Liver (tissue), 9 donors: ENCODE results near the gene TNN. TPM values are rescaled to one million over a fixed set of nuclear protein-coding genes. Genes with fewer than 3 reads are reported as not detected.

ENCODE experiments used
- DNase-seq: peaks from one replicate; pipeline ENCODE4 v3.0.0-alpha.2; 2017; ENCODE audit warnings: low spot score
- H3K27ac ChIP-seq, 2 donors: one replicate each; pipeline ENCODE4 v1.7.0; 2013; ENCODE audit warnings: inconsistent platforms in 2 of 2, low read length in 2 of 2, control low read depth in 1 of 2, low read depth in 1 of 2, mild to moderate bottlenecking in 1 of 2
- H3K27me3 ChIP-seq, 4 donors: one replicate each; pipeline versions ENCODE4 v1.6.1 to v1.7.0; 2013; ENCODE audit warnings: low read length in 3 of 4, inconsistent platforms in 1 of 4, mild to moderate bottlenecking in 1 of 4, moderate library complexity in 1 of 4; ENCODE audit not compliant: control insufficient read depth in 4 of 4, insufficient read depth in 4 of 4
- H3K36me3 ChIP-seq, 4 donors: one replicate each; pipeline versions ENCODE4 v1.6.1 to v1.7.0; 2013; ENCODE audit warnings: low read length in 3 of 4, mild to moderate bottlenecking in 3 of 4, low read depth in 1 of 4, moderate library complexity in 1 of 4; ENCODE audit not compliant: control insufficient read depth in 4 of 4, insufficient read depth in 3 of 4
- H3K4me1 ChIP-seq, 4 donors: one replicate each; pipeline versions ENCODE4 v1.6.1 to v1.7.0; 2013; ENCODE audit warnings: low read length in 3 of 4, mild to moderate bottlenecking in 3 of 4, moderate library complexity in 1 of 4; ENCODE audit not compliant: control insufficient read depth in 4 of 4, insufficient read depth in 4 of 4
- H3K4me3 ChIP-seq, 3 donors: one replicate each; pipeline versions ENCODE4 v1.6.1 to v1.7.0; 2013; ENCODE audit warnings: low read length in 3 of 3, control low read depth in 1 of 3, low read depth in 1 of 3, mild to moderate bottlenecking in 1 of 3
- H3K9ac ChIP-seq, 2 donors: one replicate each; pipeline ENCODE4 v1.7.0; 2013; ENCODE audit warnings: low read length in 2 of 2, mild to moderate bottlenecking in 2 of 2, moderate library complexity in 2 of 2, control low read depth in 1 of 2, low read depth in 1 of 2
- H3K9me3 ChIP-seq, 4 donors: one replicate each; pipeline versions ENCODE4 v1.6.1 to v1.7.0; 2013; ENCODE audit warnings: low read length in 3 of 4; ENCODE audit not compliant: control insufficient read depth in 4 of 4
- EGR1 ChIP-seq, 2 donors: IDR thresholded peaks; 2 replicates each; pipeline ENCODE4 v1.6.1; 2016 to 2018; ENCODE audit warnings: antibody characterized with exemption in 2 of 2, low read depth in 2 of 2
- FOXA1 ChIP-seq: IDR thresholded peaks from 2 replicates; pipeline ENCODE4 v1.6.1; 2016; ENCODE audit warnings: antibody characterized with exemption
- FOXA2 ChIP-seq: IDR thresholded peaks from 2 replicates; pipeline ENCODE4 v1.6.1; 2016; ENCODE audit warnings: antibody characterized with exemption
- GABPA ChIP-seq, 2 donors: IDR thresholded peaks in 1 of 2; conservative IDR thresholded peaks in 1 of 2; 2 replicates each; pipeline ENCODE4 v1.6.1; 2016; ENCODE audit warnings: antibody characterized with exemption in 2 of 2, mild to moderate bottlenecking in 1 of 2, moderate library complexity in 1 of 2
- HNF4A ChIP-seq, 2 donors: conservative IDR thresholded peaks; 2 replicates each; pipeline ENCODE4 v1.6.1; 2016; ENCODE audit warnings: antibody characterized with exemption in 2 of 2, mild to moderate bottlenecking in 2 of 2
- HNF4G ChIP-seq: IDR thresholded peaks from 2 replicates; pipeline ENCODE4 v1.6.1; 2016; ENCODE audit warnings: antibody characterized with exemption
- JUND ChIP-seq, 2 donors: IDR thresholded peaks; 2 replicates each; pipeline ENCODE4 v1.6.1; 2016; ENCODE audit warnings: antibody characterized with exemption in 2 of 2
- NR2F2 ChIP-seq: IDR thresholded peaks from 2 replicates; pipeline ENCODE4 v1.6.1; 2016; ENCODE audit warnings: antibody characterized with exemption
- RAD21 ChIP-seq, 2 donors: IDR thresholded peaks; 2 replicates each; pipeline ENCODE4 v1.6.1; 2016; ENCODE audit warnings: antibody characterized with exemption in 2 of 2, mild to moderate bottlenecking in 2 of 2
- RXRA ChIP-seq, 2 donors: IDR thresholded peaks; 2 replicates each; pipeline ENCODE4 v1.6.1; 2017 to 2018; ENCODE audit warnings: antibody characterized with exemption in 2 of 2, mild to moderate bottlenecking in 1 of 2
- TAF1 ChIP-seq: conservative IDR thresholded peaks from 2 replicates; pipeline ENCODE4 v1.6.1; 2016; ENCODE audit warnings: antibody characterized with exemption, mild to moderate bottlenecking
- YY1 ChIP-seq: IDR thresholded peaks from 2 replicates; pipeline ENCODE4 v1.6.1; 2016; ENCODE audit warnings: antibody characterized with exemption, mild to moderate bottlenecking
- WGBS: extraction: QIAGEN DNeasy Blood & Tissue Kit; methylation state at CpG from one replicate; pipeline ENCODE4 v1.1.7; 2013; 5-methylcytosine and 5-hydroxymethylcytosine counted together
- polyA plus RNA-seq, 2 donors: library from polyadenylated mRNA; stranded (reverse) in 1 of 2; unstranded in 1 of 2; fragments of 200-250 nt in 1 of 2; fragments of >200 nt in 1 of 2; fragmentation: Nextera tagmentation in 1 of 2; extraction: Ambion mirVana in 1 of 2; gene quantifications; one replicate each; pipeline versions ENCODE4 v1.2.1 to v1.2.3, GENCODE V29; 2013 to 2015
- total RNA-seq, 2 donors: library from RNA; depleted of rRNA; stranded (reverse); fragments of >200 nt; gene quantifications; one replicate each; pipeline ENCODE4 v1.2.3, GENCODE V29; 2014
- TF ChIP-seq, protein P1 (sequence below): IDR thresholded peaks from 2 replicates; pipeline ENCODE4 v1.6.1; 2016; ENCODE audit warnings: antibody characterized with exemption, mild to moderate bottlenecking
- TF ChIP-seq, protein P2 (sequence below): IDR thresholded peaks from 2 replicates; pipeline ENCODE4 v1.6.1; 2016; ENCODE audit warnings: antibody characterized with exemption
- TF ChIP-seq, protein P3 (sequence below): fragments of 150-350 bp; IDR thresholded peaks from 2 replicates; pipeline ENCODE4 v1.5.1; 2017; ENCODE audit warnings: improper control_type of control experiment, low read depth, low read length; ENCODE audit not compliant: missing input control
- TF ChIP-seq, protein P4 (sequence below): IDR thresholded peaks from 2 replicates; pipeline ENCODE4 v1.6.1; 2016; ENCODE audit warnings: antibody characterized with exemption
- TF ChIP-seq, protein P5 (sequence below): IDR thresholded peaks from 2 replicates; pipeline ENCODE4 v1.6.1; 2016; ENCODE audit warnings: antibody characterized with exemption
- donor health status: healthy.
- donor health status: healthy.
- donor health status: healthy.
- donor health status: healthy.
- donor health status: healthy.

The TNN gene
- total and polyA plus RNA-seq, 4 donors: 0.11 to 1.8 (median 0.80) TPM

DNA sequence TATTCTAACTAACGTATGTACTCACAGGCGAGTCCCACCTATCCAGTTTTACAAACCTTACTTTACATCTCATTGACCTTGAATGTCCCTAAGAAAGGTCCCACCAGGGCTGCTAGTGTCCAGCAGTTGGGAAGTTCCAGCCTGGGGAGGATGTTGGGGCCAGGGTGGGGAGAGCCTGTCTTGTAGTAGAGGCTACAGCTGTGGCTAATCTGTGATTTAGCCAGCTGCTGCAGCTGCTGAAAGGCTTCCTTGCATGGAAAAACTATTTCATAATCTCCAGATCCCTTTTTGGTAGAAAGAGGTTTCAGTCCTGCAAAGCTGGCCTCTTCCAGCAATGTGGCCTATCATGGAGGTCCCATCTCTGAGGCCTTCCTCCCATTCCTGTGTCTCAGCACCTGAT is 23.1 kb downstream of the TNN start:
- Histone ChIP-seq H3K4me1 (no peaks in the 10 kb centered on the region), H3K9me3 (no peaks in the 10 kb centered on the region), H3K27me3 (no peaks in the 10 kb centered on the region), H3K4me3 (no peak overlapping the region), H3K36me3 (no peaks in the 10 kb centered on the region), H3K9ac (no peak overlapping the region), H3K27ac (no peak overlapping the region)
- 96% methylated on average over 2 of the region's 2 CpGs for WGBS
- no peak for DNase-seq
- TF ChIP-seq RXRA (IDR thresholded peaks at IDR 0.05): no peak
- no peak for TF ChIP-seq FOXA2
- TF ChIP-seq YY1: no peak
- TF ChIP-seq RAD21 (IDR thresholded peaks at IDR 0.05): no peak
- TF ChIP-seq, protein P1, sequence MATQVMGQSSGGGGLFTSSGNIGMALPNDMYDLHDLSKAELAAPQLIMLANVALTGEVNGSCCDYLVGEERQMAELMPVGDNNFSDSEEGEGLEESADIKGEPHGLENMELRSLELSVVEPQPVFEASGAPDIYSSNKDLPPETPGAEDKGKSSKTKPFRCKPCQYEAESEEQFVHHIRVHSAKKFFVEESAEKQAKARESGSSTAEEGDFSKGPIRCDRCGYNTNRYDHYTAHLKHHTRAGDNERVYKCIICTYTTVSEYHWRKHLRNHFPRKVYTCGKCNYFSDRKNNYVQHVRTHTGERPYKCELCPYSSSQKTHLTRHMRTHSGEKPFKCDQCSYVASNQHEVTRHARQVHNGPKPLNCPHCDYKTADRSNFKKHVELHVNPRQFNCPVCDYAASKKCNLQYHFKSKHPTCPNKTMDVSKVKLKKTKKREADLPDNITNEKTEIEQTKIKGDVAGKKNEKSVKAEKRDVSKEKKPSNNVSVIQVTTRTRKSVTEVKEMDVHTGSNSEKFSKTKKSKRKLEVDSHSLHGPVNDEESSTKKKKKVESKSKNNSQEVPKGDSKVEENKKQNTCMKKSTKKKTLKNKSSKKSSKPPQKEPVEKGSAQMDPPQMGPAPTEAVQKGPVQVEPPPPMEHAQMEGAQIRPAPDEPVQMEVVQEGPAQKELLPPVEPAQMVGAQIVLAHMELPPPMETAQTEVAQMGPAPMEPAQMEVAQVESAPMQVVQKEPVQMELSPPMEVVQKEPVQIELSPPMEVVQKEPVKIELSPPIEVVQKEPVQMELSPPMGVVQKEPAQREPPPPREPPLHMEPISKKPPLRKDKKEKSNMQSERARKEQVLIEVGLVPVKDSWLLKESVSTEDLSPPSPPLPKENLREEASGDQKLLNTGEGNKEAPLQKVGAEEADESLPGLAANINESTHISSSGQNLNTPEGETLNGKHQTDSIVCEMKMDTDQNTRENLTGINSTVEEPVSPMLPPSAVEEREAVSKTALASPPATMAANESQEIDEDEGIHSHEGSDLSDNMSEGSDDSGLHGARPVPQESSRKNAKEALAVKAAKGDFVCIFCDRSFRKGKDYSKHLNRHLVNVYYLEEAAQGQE: no peak
- TF ChIP-seq, protein P2, sequence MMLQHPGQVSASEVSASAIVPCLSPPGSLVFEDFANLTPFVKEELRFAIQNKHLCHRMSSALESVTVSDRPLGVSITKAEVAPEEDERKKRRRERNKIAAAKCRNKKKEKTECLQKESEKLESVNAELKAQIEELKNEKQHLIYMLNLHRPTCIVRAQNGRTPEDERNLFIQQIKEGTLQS: no peak
- TF ChIP-seq JUND (IDR thresholded peaks at IDR 0.05): no peak
- TF ChIP-seq, protein P3, sequence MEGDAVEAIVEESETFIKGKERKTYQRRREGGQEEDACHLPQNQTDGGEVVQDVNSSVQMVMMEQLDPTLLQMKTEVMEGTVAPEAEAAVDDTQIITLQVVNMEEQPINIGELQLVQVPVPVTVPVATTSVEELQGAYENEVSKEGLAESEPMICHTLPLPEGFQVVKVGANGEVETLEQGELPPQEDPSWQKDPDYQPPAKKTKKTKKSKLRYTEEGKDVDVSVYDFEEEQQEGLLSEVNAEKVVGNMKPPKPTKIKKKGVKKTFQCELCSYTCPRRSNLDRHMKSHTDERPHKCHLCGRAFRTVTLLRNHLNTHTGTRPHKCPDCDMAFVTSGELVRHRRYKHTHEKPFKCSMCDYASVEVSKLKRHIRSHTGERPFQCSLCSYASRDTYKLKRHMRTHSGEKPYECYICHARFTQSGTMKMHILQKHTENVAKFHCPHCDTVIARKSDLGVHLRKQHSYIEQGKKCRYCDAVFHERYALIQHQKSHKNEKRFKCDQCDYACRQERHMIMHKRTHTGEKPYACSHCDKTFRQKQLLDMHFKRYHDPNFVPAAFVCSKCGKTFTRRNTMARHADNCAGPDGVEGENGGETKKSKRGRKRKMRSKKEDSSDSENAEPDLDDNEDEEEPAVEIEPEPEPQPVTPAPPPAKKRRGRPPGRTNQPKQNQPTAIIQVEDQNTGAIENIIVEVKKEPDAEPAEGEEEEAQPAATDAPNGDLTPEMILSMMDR: no peak
- TF ChIP-seq TAF1: no peak
- TF ChIP-seq GABPA (IDR thresholded peaks at IDR 0.05 in 1 of 2, conservative IDR thresholded peaks at IDR 0.05 in 1 of 2): no peak
- TF ChIP-seq NR2F2: no peak

DNA sequence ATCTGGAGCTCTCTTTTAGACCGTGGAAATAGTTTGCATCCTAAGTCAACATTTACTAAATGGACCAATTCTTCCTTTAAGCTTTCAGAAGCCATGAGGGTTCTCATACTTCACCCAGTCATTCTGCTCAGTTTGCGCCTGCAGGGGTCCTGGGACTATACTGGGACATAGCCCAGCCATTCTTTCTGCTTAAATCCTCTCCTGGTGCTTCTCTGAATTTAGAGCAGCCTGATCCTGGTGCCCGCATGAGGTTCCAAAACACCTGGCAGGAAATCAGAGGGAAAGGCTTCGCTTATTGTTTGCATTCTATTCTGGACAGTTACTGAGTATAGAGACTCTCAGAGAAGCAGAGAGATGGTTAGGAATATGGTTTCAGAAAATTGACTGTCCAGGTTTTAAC is 27.0 kb downstream of the TNN start:
- Histone ChIP-seq H3K27ac (no peak overlapping the region), H3K9ac (no peak overlapping the region), H3K9me3 (no peaks in the 10 kb centered on the region), H3K4me3 (no peak overlapping the region), H3K4me1 (no peaks in the 10 kb centered on the region), H3K27me3 (no peaks in the 10 kb centered on the region), H3K36me3 (no peaks in the 10 kb centered on the region)
- WGBS: 78% methylated on average over 4 of the region's 4 CpGs
- DNase-seq: no peak
- TF ChIP-seq, protein P3: no peak
- TF ChIP-seq FOXA1 (no peak), FOXA2 (no peak), RAD21 (IDR thresholded peaks at IDR 0.05) (no peak), HNF4G (no peak), HNF4A (conservative IDR thresholded peaks at IDR 0.05) (no peak), EGR1 (IDR thresholded peaks at IDR 0.05; ENCODE audit: low read depth in 2 of 2) (no peak), JUND (IDR thresholded peaks at IDR 0.05) (no peak)
- TF ChIP-seq, protein P2: no peak
- TF ChIP-seq, protein P4, sequence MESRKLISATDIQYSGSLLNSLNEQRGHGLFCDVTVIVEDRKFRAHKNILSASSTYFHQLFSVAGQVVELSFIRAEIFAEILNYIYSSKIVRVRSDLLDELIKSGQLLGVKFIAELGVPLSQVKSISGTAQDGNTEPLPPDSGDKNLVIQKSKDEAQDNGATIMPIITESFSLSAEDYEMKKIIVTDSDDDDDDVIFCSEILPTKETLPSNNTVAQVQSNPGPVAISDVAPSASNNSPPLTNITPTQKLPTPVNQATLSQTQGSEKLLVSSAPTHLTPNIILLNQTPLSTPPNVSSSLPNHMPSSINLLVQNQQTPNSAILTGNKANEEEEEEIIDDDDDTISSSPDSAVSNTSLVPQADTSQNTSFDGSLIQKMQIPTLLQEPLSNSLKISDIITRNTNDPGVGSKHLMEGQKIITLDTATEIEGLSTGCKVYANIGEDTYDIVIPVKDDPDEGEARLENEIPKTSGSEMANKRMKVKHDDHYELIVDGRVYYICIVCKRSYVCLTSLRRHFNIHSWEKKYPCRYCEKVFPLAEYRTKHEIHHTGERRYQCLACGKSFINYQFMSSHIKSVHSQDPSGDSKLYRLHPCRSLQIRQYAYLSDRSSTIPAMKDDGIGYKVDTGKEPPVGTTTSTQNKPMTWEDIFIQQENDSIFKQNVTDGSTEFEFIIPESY: no peak
- TF ChIP-seq, protein P1: no peak
- TF ChIP-seq, protein P5, sequence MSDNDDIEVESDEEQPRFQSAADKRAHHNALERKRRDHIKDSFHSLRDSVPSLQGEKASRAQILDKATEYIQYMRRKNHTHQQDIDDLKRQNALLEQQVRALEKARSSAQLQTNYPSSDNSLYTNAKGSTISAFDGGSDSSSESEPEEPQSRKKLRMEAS: no peak
